H1 (cell line): Measurements from ENCODE around the gene FRK. TPM values are rescaled to one million over a fixed set of nuclear protein-coding genes. Genes with fewer than 3 reads are reported as not detected.
A peak's percentile ranks its signal among the peaks of the same experiment; 100 is the strongest.

Source experiments
- CTCF ChIA-PET: fragments of 300-600 bp; sonication (Branson Sonifier 250); formaldehyde crosslinking; loops from one replicate; lab custom pipeline; 2021; ENCODE audit not compliant: partially characterized antibody; lab: Charles Lee
- POLR2A ChIA-PET: fragments of 300-600 bp; sonication (Branson Sonifier 250); formaldehyde crosslinking; loops from one replicate; lab custom pipeline; 2021; ENCODE audit warnings: inconsistent platforms; ENCODE audit not compliant: partially characterized antibody; lab: Charles Lee
- DNase-seq, 2 experiments: peaks; one replicate each; pipeline versions ENCODE4 v3.0.0 to v3.0.0-alpha.2; 2010 to 2022; ENCODE audit warnings: low spot score in 2 of 2, low read depth in 1 of 2, mixed read lengths in 1 of 2
- FAIRE-seq: peaks from 2 replicates; lab custom pipeline; 2011; peaks lifted over from hg19 to GRCh38; lab: Jason Lieb, UNC
- H2AFZ ChIP-seq: 2 replicates; pipeline ENCODE4 v1.8.1; 2012; ENCODE audit warnings: low read length, inconsistent platforms
- H2AK5ac ChIP-seq: 2 replicates; pipeline ENCODE4 v1.6.1; 2013; ENCODE audit warnings: low read depth, low read length
- H2BK120ac ChIP-seq: replicated peaks from 2 replicates; pipeline ENCODE3; 2013; ENCODE audit warnings: low read depth, low read length, inconsistent platforms
- H2BK12ac ChIP-seq: 2 replicates; pipeline ENCODE4 v1.6.1; 2013; ENCODE audit warnings: low read depth, low read length
- H2BK15ac ChIP-seq: 2 replicates; pipeline ENCODE4 v1.6.1; 2013; ENCODE audit warnings: low read length
- H2BK20ac ChIP-seq: 2 replicates; pipeline ENCODE4 v1.6.1; 2013; ENCODE audit warnings: low read length
- H2BK5ac ChIP-seq: 2 replicates; pipeline ENCODE4 v1.6.1; 2013; ENCODE audit warnings: low read depth, low read length
- H3K14ac ChIP-seq: 2 replicates; pipeline ENCODE4 v1.6.1; 2013; ENCODE audit warnings: inconsistent platforms; ENCODE audit not compliant: insufficient read length
- H3K18ac ChIP-seq: 2 replicates; pipeline ENCODE4 v1.6.1; 2013; ENCODE audit warnings: low read length; ENCODE audit errors: extremely low read depth
- H3K23ac ChIP-seq: 2 replicates; pipeline ENCODE4 v1.6.1; 2013; ENCODE audit warnings: inconsistent platforms; ENCODE audit not compliant: insufficient read length
- H3K23me2 ChIP-seq: 2 replicates; pipeline ENCODE4 v1.6.1; 2013; ENCODE audit warnings: low read depth, low read length
- H3K27ac ChIP-seq: 2 replicates; pipeline ENCODE4 v1.6.1; 2011; ENCODE audit warnings: low read depth, low read length, inconsistent platforms
- H3K27me3 ChIP-seq, 4 experiments: replicated peaks in 1 of 4; 1 replicate in 1 of 4; 2 replicates in 3 of 4; pipeline versions ENCODE4 v1.6.1 to v1.8.1; 2011 to 2013; ENCODE audit warnings: low read length in 3 of 4, mild to moderate bottlenecking in 3 of 4, inconsistent platforms in 2 of 4, mixed read lengths in 2 of 4, moderate library complexity in 1 of 4; ENCODE audit not compliant: control insufficient read depth in 3 of 4, insufficient read depth in 3 of 4; ENCODE audit errors: extremely low read depth in 1 of 4
- H3K36me3 ChIP-seq, 4 experiments: 2 replicates each; pipeline versions ENCODE4 v1.6.1 to v1.8.1; 2011 to 2013; ENCODE audit warnings: mild to moderate bottlenecking in 4 of 4, low read length in 3 of 4, moderate library complexity in 2 of 4, control low read depth in 1 of 4, inconsistent platforms in 1 of 4; ENCODE audit not compliant: insufficient read depth in 4 of 4, control insufficient read depth in 2 of 4
- H3K4ac ChIP-seq: replicated peaks from 2 replicates; pipeline ENCODE3; 2013; ENCODE audit warnings: low read length, low read depth, mixed read lengths, inconsistent platforms; ENCODE audit not compliant: insufficient read length
- H3K4me1 ChIP-seq, 4 experiments: replicated peaks in 1 of 4; 1 replicate in 1 of 4; 2 replicates in 3 of 4; pipeline versions ENCODE4 v1.6.1 to v1.8.1; 2011 to 2013; ENCODE audit warnings: low read length in 3 of 4, inconsistent platforms in 2 of 4, mixed read lengths in 1 of 4; ENCODE audit not compliant: insufficient read depth in 4 of 4, control insufficient read depth in 3 of 4
- H3K4me2 ChIP-seq, 2 experiments: 2 replicates each; pipeline versions ENCODE4 v1.6.1 to v1.8.1; 2011 to 2013; ENCODE audit warnings: low read depth in 2 of 2, low read length in 2 of 2, control low read depth in 1 of 2, inconsistent platforms in 1 of 2, mild to moderate bottlenecking in 1 of 2; ENCODE audit not compliant: insufficient read depth in 1 of 2
- H3K4me3 ChIP-seq, 4 experiments: fragments of 200-600, 300-600 bp in 1 of 4; sonication (generic), shearing (Covaris generic), sonication (Bioruptor Twin) in 1 of 4; 2 replicates each; pipeline versions ENCODE4 v1.5.1 to v1.8.1; 2011 to 2016; ENCODE audit warnings: low read length in 4 of 4, low read depth in 3 of 4, control low read depth in 2 of 4, inconsistent platforms in 2 of 4, mild to moderate bottlenecking in 2 of 4, mixed read lengths in 1 of 4, moderate library complexity in 1 of 4; ENCODE audit not compliant: insufficient read depth in 2 of 4; ENCODE audit errors: extremely low read depth in 1 of 4
- H3K56ac ChIP-seq: replicated peaks from 2 replicates; pipeline ENCODE3; 2013; ENCODE audit warnings: low read depth, mild to moderate bottlenecking, mixed read lengths, low read length, inconsistent platforms; ENCODE audit not compliant: insufficient read length
- H3K79me1 ChIP-seq: 2 replicates; pipeline ENCODE4 v1.6.1; 2013; ENCODE audit warnings: low read depth, low read length, control low read depth
- H3K79me2 ChIP-seq, 2 experiments: 2 replicates each; pipeline versions ENCODE4 v1.6.1 to v1.8.1; 2012 to 2013; ENCODE audit warnings: low read length in 2 of 2, mild to moderate bottlenecking in 2 of 2, inconsistent platforms in 1 of 2; ENCODE audit not compliant: insufficient read depth in 2 of 2, control insufficient read depth in 1 of 2
- H3K9ac ChIP-seq, 4 experiments: replicated peaks in 1 of 4; 1 replicate in 1 of 4; 2 replicates in 3 of 4; pipeline versions ENCODE4 v1.6.1 to v1.8.1; 2011 to 2013; ENCODE audit warnings: low read depth in 3 of 4, low read length in 3 of 4, control low read depth in 2 of 4, mild to moderate bottlenecking in 2 of 4, moderate library complexity in 2 of 4, inconsistent platforms in 1 of 4; ENCODE audit errors: extremely low read depth in 1 of 4
- H3K9me3 ChIP-seq, 2 experiments: 2 replicates each; pipeline versions ENCODE4 v1.6.1 to v1.8.1; 2012 to 2013; ENCODE audit warnings: mild to moderate bottlenecking in 2 of 2, moderate library complexity in 2 of 2, control low read depth in 1 of 2, inconsistent platforms in 1 of 2, low read depth in 1 of 2, low read length in 1 of 2, mixed read lengths in 1 of 2; ENCODE audit not compliant: insufficient read depth in 2 of 2
- H4K20me1 ChIP-seq, 2 experiments: replicated peaks in 1 of 2; 2 replicates each; pipeline versions ENCODE3 to v1.8.1; 2011 to 2013; ENCODE audit warnings: inconsistent platforms in 2 of 2, low read length in 2 of 2, mild to moderate bottlenecking in 1 of 2; ENCODE audit not compliant: insufficient read depth in 2 of 2, control insufficient read depth in 1 of 2
- H4K5ac ChIP-seq: 2 replicates; pipeline ENCODE4 v1.6.1; 2013; ENCODE audit warnings: low read length, low read depth, mixed read lengths, inconsistent platforms; ENCODE audit not compliant: insufficient read length
- H4K8ac ChIP-seq: 2 replicates; pipeline ENCODE4 v1.8.0; 2013; ENCODE audit warnings: mild to moderate bottlenecking, moderate library complexity, low read length, inconsistent platforms; ENCODE audit not compliant: insufficient read depth; ENCODE audit errors: extremely low read depth
- H4K91ac ChIP-seq: replicated peaks from 2 replicates; pipeline ENCODE3; 2013; ENCODE audit warnings: low read length, mixed read lengths, inconsistent platforms; ENCODE audit not compliant: insufficient read length
- ATF2 ChIP-seq: IDR thresholded peaks from 2 replicates; pipeline ENCODE4 v1.6.1; 2012; ENCODE audit warnings: low read length, inconsistent platforms
- EP300 ChIP-seq, 2 experiments: IDR thresholded peaks; 1 replicate in 1 of 2; 2 replicates in 1 of 2; pipeline ENCODE4 v1.6.1; 2011 to 2012; ENCODE audit warnings: low read depth in 2 of 2, low read length in 2 of 2, mild to moderate bottlenecking in 2 of 2, borderline replicate concordance in 1 of 2, inconsistent platforms in 1 of 2, moderate library complexity in 1 of 2
- GABPA ChIP-seq: IDR thresholded peaks from 2 replicates; pipeline ENCODE4 v1.6.1; 2011; ENCODE audit warnings: mild to moderate bottlenecking, low read length, moderate library complexity, borderline replicate concordance; ENCODE audit not compliant: insufficient read depth
- HDAC2 ChIP-seq, 2 experiments: fragments of 300-600 bp in 1 of 2; sonication (generic) in 1 of 2; IDR thresholded peaks; 2 replicates each; pipeline ENCODE4 v1.6.1; 2011 to 2012; ENCODE audit warnings: low read depth in 2 of 2, low read length in 2 of 2, mild to moderate bottlenecking in 2 of 2, moderate library complexity in 2 of 2, borderline replicate concordance in 1 of 2, inconsistent platforms in 1 of 2
- MAFK ChIP-seq: IDR thresholded peaks from 2 replicates; pipeline ENCODE4 v1.6.1; 2012; ENCODE audit warnings: low read depth, mild to moderate bottlenecking, improper control_type of control experiment, low read length
- POLR2AphosphoS5 ChIP-seq: IDR thresholded peaks from 2 replicates; pipeline ENCODE4 v1.6.1; 2011; ENCODE audit warnings: low read depth, low read length
- RFX5 ChIP-seq: IDR thresholded peaks from 2 replicates; pipeline ENCODE4 v1.6.1; 2011; ENCODE audit warnings: low read depth, low read length, improper control_type of control experiment, borderline replicate concordance
- SIN3A ChIP-seq, 2 experiments: IDR thresholded peaks in 1 of 2; conservative IDR thresholded peaks in 1 of 2; 2 replicates each; pipeline ENCODE4 v1.6.1; 2011 to 2012; ENCODE audit warnings: low read length in 2 of 2, improper control_type of control experiment in 1 of 2, low read depth in 1 of 2, mild to moderate bottlenecking in 1 of 2
- SP2 ChIP-seq: IDR thresholded peaks from 2 replicates; pipeline ENCODE4 v1.6.1; 2012; ENCODE audit warnings: mild to moderate bottlenecking, low read length, inconsistent platforms
- WGBS, 2 experiments: shearing (Covaris generic) in 1 of 2; methylation state at CpG; one replicate each; pipeline versions ENCODE4 v1.1.6 to v1.1.7; 2013 to 2015; ENCODE audit warnings: low lambda C conversion rate in 2 of 2, mixed read lengths in 2 of 2, inconsistent platforms in 1 of 2, low coverage in 1 of 2, missing lambda C conversion rate in 1 of 2; ENCODE audit not compliant: insufficient replicate concordance in 2 of 2, insufficient coverage in 1 of 2, insufficient read length in 1 of 2; ENCODE audit errors: extremely low coverage in 1 of 2, missing lambda C conversion rate in 1 of 2; 5-methylcytosine and 5-hydroxymethylcytosine counted together
- polyA plus RNA-seq, 7 experiments: library from polyadenylated mRNA; depleted of rRNA in 3 of 7; stranded (reverse) in 5 of 7; unstranded in 2 of 7; fragments of >200 nt in 5 of 7; fragments of 200-250 nt in 2 of 7; gene quantifications; 1 replicate in 5 of 7; 2 replicates in 1 of 7; 4 replicates in 1 of 7; pipeline versions ENCODE4 v1.2.1 to v1.2.3, GENCODE V29; 2011 to 2013; ENCODE audit warnings: missing spikeins in 2 of 7, mixed read lengths in 2 of 7
- total RNA-seq: library from RNA; stranded (reverse); fragmentation: NEBNext Ultra II Directional; extraction: Animal tissue kit (Norgen Biotek cat#: 25700); gene quantifications from 2 replicates; pipeline ENCODE4 v1.2.1, GENCODE V29; 2021

Gene FRK
- total and polyA plus RNA-seq, 2 of the 8 experiments (the other 6 are each of a cell fraction or from before 2014, with no cell fraction given), result 0.11 to 0.24 TPM

- H2BK12ac ChIP-seq, result no peak overlapping the region
- H3K27ac ChIP-seq, result no peak overlapping the region
- no peak overlapping the region for H3K56ac ChIP-seq
- no peak overlapping the region for H2BK20ac ChIP-seq
- H3K4me3 ChIP-seq, result no peak overlapping the region
- H3K18ac ChIP-seq, result no peak overlapping the region
- no peak overlapping the region for H4K5ac ChIP-seq
- no peak overlapping the region for H2BK5ac ChIP-seq
- no peak overlapping the region for H3K14ac ChIP-seq
- DNase-seq (no peak), FAIRE-seq (no peak)
- no peak overlapping the region for H2AK5ac ChIP-seq
- no peaks in the 10 kb centered on the region for H4K20me1 ChIP-seq
- H3K9me3 ChIP-seq, result no peaks in the 10 kb centered on the region
- H3K23ac ChIP-seq, result no peak overlapping the region
- H3K4me1 ChIP-seq, result no peaks in the 10 kb centered on the region
- H2BK120ac ChIP-seq, result no peak overlapping the region
- no peak overlapping the region for H3K4me2 ChIP-seq
- ChIA-PET CTCF (interaction anchor here (0.9 to 3.3 kb wide), 13 partner anchors 8 to 130 kb away, joined by 3 to 11 read pairs (median 4); partner anchors contain the start of gene NT5DC1), POLR2A (no interaction called here)
- H3K23me2 ChIP-seq, result no peaks in the 10 kb centered on the region; the same call in 1 of the 2 replicates
- H3K79me1 ChIP-seq, result no peaks in the 10 kb centered on the region
- H3K27me3 ChIP-seq, result no peaks in the 10 kb centered on the region
- peak overlapping the region; percentile 64; the same call in 1 of the 2 replicates for H2AFZ ChIP-seq
- 90% methylated on average over 13 of the region's 13 CpGs; no CpG with 5 or more reads in 1 of the 2 experiments for WGBS, 2 experiments
- no peaks in the 10 kb centered on the region for H3K36me3 ChIP-seq
- no peak overlapping the region for H4K91ac ChIP-seq
- no peak overlapping the region for H3K9ac ChIP-seq
- H3K79me2 ChIP-seq, result no peaks in the 10 kb centered on the region
- H3K4ac ChIP-seq, result no peak overlapping the region
- H2BK15ac ChIP-seq, result no peak overlapping the region
- peak overlapping the region; percentile 58 for H4K8ac ChIP-seq
- no peak for TF ChIP-seq RFX5
- no peak for TF ChIP-seq SIN3A (conservative IDR thresholded peaks at IDR 0.05 in 1 of 2, IDR thresholded peaks at IDR 0.05 in 1 of 2; ENCODE audit: low read depth in 1 of 2, low read length in 2 of 2)
- TF ChIP-seq ATF2, result no peak
- TF ChIP-seq EP300 (IDR thresholded peaks at IDR 0.05; ENCODE audit: borderline replicate concordance in 1 of 2, low read depth in 2 of 2, low read length in 2 of 2), result no peak
- no peak for TF ChIP-seq POLR2AphosphoS5
- no peak for TF ChIP-seq HDAC2 (IDR thresholded peaks at IDR 0.05; ENCODE audit: borderline replicate concordance in 1 of 2, low read depth in 2 of 2, low read length in 2 of 2)
- TF ChIP-seq MAFK, result no peak
- no peak for TF ChIP-seq GABPA
- TF ChIP-seq SP2, result no peak
Observed at GRCh38 chr6:116059713-116060571, 749 bp downstream of the FRK start.
